MV-4-11 (cell line): ENCODE data around the gene TMEM30B.
"Not testable (repeated sequence)": the region's sequence is repeated elsewhere in the genome, so short reads cannot be mapped to it uniquely, and the experiment has no call there.

Experiments
- DNase-seq: peaks from one replicate; lab custom pipeline; 2025; lab: John Stamatoyannopoulos, UW

TMEM30B gene, protein sequence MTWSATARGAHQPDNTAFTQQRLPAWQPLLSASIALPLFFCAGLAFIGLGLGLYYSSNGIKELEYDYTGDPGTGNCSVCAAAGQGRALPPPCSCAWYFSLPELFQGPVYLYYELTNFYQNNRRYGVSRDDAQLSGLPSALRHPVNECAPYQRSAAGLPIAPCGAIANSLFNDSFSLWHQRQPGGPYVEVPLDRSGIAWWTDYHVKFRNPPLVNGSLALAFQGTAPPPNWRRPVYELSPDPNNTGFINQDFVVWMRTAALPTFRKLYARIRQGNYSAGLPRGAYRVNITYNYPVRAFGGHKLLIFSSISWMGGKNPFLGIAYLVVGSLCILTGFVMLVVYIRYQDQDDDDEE

DNA sequence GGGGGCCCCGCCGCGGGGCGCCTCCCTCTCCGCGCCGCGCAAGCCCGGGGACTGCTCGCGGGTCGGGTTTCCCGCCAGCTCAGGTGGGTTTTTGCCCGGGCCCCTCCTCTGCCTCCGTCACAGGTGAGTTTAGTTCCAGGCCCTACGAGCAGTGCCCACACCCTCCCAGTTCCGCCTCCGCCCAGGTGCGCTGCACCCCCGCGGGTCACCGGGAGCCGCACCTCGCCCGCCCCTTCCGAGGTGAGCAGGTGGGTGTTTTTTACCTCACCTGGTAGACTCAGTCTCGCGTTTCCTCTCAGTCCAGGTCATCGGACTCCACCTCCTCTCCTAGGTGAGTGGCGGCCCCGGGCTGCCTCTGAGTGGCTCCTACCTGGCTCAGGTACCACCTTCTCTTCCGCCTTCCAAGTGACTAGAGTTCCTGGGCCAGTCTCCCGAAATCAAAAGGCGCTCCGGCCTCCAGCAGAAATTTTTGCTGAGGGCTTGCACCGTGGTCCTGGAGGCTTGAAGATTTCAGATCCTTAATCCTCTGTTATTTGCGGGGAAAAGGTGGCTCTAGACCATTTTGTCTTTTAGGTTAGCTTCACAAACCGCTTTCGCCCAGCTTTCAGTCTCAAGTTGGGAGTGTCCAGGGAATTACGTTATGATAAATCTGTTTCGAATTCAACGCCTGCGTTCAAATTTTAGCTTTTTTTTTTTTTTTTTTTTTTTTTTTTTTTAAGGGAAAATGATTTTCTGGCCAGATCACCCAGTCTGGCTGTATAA is at the start of gene TMEM30B:
TMEM30B (minus strand) TSS at position 153 of the 762 bp plus-strand sequence. CDS start 191 bp downstream, outside the sequence.
- DNase-seq: no peak

DNA sequence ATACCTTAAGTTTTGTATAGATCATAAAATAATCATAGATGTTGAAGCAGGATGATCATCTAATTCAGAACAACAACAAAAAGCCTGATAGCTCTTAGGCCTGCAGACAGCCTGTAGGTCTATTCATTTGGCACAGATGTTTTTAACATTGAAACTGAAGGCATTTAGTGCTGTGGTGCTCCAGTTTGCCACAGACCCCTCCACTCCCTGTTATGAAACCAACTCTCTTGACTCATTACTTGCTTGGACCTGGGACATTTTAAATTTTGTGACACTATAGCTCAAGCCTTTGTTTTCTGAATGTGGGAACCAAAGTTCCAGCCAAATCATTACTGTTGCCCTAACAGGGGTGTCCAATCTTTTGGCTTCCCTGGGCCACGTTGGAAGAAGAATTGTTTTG is 49.4 kb upstream of the TMEM30B start:
- DNase-seq: no peak

DNA sequence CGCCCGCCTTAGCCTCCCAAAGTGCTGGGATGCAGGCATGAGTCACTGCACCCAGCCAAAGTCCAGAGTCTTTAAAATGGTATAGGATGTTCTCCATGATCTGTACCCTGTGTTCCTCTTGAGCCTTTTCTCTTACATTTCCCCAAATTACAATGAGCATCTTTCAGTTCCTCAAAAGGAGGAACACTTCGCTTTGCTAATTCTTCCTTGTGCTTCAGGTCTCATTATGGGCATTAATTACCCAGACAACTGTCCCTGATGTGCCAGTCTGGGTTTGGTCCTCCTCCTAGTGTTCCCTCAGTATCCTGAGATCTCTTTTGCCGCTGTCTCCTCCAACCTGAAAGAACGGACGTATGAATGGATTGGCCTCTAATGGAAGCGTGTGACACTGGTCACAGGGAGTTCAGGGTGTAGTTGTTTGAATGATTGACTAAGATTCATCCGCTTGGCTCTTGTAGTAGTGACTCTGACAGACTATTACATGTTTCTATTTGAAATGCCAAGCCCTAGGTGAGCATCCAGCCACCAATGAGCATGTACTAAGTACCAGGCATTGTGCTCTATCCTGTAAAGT is 48.4 kb upstream of the TMEM30B start:
- peak; percentile 87 for DNase-seq

DNA sequence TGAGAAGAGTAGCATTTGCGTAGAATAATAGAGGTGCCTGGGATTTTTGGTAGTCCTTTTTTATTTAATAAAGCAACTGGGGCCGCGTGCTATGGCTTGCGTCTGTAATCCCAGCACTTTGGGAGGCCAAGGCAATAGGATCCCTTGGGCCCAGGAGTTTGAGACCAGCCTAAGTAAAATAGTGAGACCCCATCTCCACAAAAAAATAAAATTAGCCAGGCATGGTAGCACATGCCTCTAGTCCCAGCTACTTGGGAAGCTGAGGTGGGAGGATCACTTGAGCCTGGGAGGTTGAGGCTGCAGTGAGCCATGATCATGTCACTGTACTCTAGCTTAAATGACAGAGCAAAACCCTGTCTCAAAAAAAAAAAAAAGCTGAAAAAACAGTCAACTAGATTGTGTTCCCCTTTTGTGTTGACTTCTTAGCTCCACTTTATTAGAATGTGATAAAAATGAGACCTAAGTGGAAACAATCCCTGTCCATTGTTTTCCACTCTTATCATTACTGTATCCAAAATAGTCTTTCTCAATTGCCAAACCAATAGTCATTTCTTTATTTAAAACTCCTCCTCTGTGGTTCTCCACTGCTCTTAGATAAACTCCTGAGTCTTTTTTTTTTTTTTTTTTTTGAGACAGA is 47.6 kb upstream of the TMEM30B start:
- no peak for DNase-seq

DNA sequence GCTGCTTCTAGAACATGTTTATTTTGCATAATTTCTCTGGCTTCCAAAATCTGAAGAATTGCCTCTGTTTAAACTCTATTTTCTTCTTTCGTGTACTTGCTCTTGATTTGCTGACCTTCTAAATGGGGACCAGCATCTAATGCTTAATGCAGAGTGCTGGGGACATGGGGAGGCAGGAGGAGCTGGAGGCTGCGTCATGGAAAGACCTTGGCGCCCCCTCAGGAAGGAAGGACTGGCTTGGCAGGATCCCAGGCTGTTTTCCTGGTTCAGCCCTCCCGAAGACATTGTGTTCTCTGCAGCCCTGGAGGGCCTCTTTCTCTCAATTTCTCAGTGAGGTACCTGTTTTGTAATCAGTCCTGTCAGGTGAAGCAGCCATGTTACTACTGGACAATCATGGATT is 45.7 kb upstream of the TMEM30B start:
- DNase-seq: no peak

DNA sequence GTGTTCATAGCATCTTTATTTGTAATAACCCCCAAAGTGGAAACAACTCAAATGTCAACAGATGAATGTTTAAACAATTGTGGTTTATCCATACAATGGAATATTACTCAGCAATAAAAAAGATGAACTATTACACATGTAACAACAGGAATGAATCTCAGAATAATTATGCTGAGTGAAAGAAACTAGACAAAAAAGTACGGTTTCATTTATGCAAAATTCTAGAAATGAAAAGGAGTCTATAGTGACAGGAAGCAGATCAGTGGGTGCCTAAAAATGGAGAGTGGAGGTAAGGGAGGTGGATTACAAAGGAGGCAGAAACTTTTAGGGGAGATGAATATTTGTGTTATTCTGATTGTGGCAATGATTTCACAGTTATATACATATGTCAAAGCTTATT is 45.0 kb upstream of the TMEM30B start:
- DNase-seq: no peak

DNA sequence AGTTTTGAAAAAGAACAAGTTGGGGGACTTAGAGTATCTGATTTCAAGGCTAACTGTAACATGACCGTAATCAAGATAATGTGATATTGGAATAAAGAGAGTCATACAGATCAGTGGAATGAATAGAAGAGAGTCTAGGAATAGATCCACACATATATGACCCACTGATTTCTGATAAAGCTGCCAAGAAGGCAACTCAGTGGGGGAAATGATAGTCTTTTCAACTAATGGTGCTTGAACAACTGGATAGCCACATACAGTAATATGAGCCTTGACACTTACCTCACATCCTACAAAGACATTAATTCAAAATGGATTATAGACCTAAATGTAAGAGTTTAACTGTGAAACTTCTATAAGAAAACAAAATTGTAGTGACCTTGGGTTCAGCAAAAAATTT is 44.0 kb upstream of the TMEM30B start:
- no peak for DNase-seq

DNA sequence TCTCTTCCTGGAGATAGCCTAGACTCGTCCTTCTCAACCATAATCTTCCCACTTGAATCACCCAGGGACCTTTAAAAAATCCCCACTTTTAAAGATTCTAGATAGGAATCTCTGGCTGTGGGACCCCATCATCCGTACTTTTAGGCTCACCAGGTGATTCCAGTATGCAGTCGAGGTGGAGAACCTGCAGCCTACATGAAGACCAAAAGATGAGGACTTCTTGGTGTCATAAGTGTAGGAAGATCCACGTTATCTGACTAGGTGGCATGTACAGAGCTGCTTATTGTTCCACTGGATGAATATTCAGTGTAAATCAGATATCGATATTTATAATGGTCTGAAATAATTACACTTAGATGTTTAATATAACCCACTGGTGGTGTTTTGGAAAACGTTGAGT is 42.8 kb upstream of the TMEM30B start:
- no peak for DNase-seq

DNA sequence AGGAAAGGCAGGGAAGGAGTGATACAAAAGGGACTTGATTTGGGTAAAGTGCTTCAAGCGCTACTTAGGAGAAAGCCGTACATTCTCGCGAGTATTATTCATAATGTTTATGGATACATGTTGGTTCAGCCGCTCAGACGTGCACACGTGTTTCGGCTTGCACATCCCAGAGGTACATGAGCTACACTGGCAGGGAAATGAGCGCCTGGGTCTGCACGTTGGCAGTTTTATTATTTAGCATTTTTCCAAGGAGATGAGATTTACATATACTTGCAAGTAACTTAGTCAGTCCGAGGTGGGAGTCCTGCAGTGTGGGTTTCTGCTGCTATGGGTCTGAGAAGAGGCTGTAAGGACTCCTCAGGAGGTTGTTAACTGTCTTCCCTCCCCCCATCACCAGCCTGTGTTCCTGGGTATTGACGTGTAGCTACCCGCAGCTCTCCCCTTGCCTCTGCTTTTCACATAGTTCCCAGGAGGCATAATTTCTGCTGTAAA is 41.7 kb upstream of the TMEM30B start:
- no peak for DNase-seq

DNA sequence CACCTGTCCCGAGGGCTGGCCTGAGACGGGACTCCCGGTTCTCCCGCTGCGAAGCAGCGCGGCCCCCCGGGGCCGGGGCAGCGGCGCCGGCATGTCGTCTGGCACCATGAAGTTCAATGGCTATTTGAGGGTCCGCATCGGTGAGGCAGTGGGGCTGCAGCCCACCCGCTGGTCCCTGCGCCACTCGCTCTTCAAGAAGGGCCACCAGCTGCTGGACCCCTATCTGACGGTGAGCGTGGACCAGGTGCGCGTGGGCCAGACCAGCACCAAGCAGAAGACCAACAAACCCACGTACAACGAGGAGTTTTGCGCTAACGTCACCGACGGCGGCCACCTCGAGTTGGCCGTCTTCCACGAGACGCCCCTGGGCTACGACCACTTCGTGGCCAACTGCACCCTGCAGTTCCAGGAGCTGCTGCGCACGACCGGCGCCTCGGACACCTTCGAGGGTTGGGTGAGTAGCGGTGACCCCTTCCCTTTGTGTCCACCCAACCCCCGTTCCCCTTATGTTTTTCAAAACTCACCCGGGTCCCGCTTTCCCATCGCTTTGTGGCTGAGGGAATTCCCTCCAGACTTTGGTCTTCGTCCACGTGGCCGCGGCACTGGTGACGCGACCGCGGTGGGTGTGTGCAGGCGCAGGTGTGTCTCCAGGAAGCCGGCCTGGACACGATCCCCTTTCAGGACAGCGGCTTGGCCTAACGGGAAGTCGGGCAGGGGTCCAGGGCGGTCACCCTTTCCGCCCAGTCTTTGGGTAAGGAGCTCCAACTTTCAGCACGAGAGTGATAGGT is 41.1 kb upstream of the TMEM30B start:
- no peak for DNase-seq

DNA sequence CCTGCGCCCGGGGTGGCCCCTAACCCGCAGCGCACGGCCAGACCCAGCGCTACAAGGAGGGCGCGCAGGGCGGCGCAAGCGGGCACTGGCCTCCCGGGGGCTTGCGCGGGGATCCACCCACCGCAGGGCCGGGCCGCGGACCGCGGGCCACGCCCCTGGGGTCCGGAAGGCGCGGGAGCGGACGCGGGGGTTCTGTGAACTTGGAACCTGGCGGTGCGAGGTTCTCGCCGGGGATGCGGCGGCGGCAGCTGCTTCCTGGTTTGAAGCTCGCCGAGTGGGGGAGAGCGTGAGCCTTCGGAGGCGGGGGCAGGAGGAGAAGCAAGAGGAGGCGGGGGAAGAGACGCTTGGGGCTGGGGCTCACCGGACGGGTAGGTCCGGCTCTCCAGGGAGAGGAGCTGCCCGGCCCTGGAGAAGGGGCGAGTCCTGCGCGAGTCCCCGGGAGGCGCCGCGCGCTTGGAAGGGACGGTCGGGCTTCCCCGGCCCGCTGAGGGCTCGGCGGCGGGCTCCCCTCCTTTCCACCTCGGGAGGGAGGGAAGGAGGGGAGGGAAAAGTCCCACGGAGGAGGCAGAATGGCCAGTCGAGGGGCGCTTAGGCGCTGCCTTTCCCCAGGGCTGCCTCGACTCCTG is 40.4 kb upstream of the TMEM30B start, which contains the start of gene PRKCH:
PRKCH (plus strand) TSS at position 195 of the 626 bp plus-strand sequence. CDS start 523 bp downstream, outside the sequence.
- peak; percentile 24 for DNase-seq

DNA sequence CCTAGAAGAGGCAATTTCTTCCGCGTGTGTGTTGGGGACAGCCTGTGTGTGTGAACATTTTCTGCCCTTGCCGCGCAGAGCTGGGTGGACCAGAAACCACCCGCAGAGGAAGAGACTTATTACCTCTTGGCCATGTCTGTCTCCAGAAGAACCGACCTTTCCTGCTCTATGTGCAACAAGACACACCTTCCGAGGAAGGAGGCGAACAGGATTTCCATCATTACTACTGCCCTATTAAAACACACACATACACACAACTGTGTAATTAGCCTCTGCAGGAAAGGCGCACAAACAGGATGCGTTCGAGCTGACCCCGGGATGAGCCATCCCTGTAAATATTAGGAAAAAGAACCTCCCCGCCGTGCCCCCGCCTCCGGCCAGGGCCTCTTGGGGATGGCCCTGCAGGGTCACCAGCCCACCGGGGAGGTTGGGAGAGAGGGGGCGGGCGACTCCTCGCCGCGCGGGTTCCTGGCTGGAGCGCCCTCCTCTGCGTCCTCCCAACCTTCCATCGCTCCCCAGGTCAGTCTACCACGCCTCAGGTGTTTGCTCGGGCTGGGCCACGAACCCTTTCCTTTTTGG is 39.8 kb upstream of the TMEM30B start:
- no peak for DNase-seq

DNA sequence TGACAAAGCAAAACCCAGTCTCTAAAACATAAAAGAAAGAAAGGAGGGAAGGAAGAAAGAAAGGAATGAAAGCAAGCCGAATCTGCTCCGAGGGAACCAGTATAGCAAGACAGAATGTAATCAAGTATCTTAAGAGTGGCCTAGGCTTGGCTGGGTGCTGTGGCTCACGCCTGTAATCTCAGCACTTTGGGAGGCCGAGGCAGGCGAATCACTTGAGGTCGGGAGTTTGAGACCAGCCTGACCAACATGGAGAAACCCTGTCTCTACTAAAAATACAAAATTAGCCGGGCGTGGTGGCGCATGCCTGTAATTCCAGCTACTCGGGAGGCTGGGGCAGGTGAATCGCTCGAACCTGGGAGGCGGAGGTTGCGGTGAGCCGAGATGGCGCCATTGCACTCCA is 39.0 kb upstream of the TMEM30B start:
- DNase-seq: not testable (repeated sequence)

DNA sequence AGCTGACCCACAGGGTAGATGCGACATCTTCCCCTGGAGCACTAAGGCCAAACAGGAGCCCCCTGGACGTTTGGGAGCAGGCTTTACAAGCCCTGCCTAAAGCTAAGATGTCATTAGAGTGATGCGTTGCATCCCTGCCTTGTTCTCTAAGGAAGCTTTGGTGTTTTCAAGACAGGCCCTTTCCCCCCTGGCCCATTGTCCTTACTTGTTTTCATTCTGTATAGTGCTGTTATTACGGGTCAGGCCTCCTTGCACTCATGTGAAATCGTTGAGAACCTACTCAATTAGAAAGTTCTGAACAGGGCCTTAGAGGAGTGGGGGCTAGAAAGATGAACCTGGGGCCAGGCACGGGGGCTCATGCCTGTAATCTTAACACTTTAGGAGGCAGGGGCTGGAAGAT is 38.6 kb upstream of the TMEM30B start:
- no peak for DNase-seq

DNA sequence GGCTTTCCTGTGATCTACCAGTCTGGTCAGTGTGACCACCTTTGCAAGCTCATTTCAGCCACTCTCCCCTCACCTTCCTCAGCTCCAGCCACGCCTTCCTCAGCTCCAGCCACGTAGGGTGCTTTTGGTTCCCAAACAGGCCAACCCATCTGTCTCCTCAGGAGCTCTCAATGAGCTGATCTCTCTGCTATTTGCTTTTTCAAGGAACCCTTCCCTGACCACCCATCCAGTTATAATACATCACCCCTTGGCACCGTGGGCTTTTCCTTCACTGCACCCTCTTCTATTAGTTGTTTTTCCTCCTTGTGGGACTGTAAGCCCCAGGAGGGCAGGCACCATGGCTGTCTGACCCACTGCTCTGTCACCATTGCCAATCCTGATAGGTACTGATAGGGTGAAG is 37.9 kb upstream of the TMEM30B start:
- no peak for DNase-seq

DNA sequence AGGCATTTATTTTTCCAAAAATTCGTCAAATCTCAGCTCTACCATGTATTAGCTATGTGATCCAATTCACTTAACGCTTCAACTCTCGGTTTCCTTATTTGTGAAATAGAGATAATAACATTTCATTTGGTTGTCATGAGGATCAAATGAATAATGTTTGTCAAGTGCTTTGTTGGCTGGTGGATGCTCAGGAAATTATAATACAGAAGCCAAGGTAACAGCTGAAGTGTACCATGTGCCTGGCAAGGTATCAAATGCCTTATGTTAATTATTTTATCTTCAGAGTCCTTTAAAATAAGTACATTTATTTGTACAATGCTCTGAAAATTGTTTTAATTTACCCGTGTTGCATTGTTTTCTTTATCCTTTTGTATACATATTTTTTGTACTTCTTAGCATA is 34.2 kb upstream of the TMEM30B start:
- no peak for DNase-seq

DNA sequence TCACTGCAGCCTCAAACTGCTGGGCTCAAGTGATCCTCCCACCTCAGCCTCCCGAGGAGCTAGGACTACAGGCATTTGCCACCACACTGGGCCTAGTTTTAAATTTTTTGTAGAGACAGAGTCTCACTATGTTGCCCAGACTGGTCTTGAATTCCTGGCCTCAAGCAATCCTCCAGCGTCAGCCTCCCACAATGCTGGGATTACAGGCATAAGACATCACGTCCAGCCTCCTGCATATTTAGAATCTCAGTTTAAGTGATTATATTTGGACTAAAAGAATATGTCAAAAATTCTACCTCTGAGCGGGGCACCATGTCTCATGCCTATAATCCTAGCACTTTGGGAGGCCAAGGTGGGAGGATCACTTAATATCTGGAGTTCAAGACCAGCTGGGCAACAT is 27.6 kb upstream of the TMEM30B start:
- not testable (repeated sequence) for DNase-seq

DNA sequence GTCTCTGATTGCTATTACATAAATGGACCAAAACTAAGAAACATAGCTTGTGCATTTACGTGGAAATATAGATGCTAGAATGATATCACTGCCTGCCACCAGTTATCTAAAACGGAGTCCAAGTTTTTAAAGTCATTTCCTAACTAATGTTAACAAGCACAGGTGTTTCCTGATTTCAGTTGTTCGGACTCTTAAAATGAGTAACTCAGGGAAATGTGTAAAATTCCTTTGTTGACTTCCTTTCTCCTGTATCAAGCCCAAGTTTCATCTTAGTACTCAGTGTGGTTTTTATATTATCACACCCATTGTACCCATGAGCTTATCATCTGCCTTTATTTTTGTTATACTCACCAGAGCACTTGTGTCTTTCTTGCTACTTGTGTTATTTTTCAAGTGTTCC is 27.1 kb upstream of the TMEM30B start:
- no peak for DNase-seq

DNA sequence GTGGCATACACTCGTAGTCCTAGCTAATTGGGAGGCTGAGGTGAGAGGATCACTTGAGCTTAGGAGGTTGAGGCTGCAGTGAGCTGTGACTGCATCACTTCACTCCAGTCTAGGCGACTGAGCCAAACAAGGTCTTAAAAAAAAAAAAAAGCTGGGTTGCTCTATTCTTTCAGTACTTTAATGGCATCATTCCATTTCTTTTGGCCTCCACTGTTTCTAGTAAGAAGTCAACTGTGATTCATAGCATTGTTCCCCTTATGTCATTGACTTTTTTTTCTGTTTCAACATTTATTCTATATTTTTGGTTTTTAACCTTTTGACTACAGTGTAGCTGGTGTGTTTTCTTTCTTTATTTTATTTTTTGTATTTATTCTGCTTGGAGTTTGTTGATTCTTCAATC is 23.6 kb upstream of the TMEM30B start:
- DNase-seq: no peak

DNA sequence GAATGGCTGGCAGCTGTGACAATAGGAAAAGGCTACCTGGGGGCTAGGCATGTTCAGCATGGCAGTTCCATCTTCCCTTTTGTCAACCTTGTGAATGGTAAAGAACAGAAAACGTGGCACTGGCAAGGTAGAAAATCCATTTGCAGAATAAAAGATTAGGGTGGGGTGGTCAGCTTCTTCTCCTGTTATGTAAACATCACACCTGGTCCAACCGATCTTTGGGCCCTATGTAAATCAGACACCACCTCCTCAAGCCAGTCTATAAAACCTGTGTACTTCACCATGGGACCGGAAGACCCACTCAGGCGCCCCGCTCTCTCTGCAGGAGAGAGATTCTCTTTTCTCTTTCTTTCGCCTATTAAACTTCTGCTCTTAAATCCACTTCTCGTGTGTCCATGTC is 19.6 kb upstream of the TMEM30B start:
- no peak for DNase-seq

DNA sequence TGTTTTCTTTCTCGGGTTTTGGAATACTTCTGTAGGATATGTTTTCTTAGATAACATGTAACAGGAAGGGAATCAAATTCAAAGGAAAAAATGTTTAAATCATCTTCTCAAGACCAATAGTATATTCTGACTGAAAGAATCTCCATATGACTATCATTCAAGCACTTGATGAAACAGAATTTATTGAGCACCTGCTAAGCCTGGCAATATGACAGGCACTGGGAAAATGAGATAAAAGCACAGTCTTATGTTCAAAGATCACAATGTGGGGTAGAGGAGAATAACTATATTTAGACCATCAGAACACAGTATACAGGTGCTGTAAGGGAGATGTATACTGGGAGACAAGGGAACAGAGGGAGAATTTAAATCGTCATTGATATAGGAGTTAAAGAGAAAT is 19.1 kb upstream of the TMEM30B start:
- DNase-seq: no peak
